NCI-H345 (cell line): ENCODE measurements around the gene BRAF.
"Not testable (repeated sequence)": the region's sequence is repeated elsewhere in the genome, so short reads cannot be mapped to it uniquely, and the experiment has no call there.

Source experiments
- DNase-seq: peaks from one replicate; lab custom pipeline; 2025; lab: John Stamatoyannopoulos, UW

BRAF gene

GRCh38 chr7:140680886-140681285 is 243.8 kb downstream of the BRAF start:
- DNase-seq = no peak

- DNase-seq = no peak
Measured at GRCh38 chr7:140679186-140679585, 245.5 kb downstream of the BRAF start.

- no peak for DNase-seq
Measured at GRCh38 chr7:140678816-140679130, 246.0 kb downstream of the BRAF start.

- DNase-seq = no peak
Measured at GRCh38 chr7:140678081-140678815, 246.5 kb downstream of the BRAF start.

GRCh38 chr7:140677496-140677895 is 247.2 kb downstream of the BRAF start:
- no peak for DNase-seq

- DNase-seq = not testable (repeated sequence)
Measured at GRCh38 chr7:140676956-140677355, 247.8 kb downstream of the BRAF start.

- no peak for DNase-seq
Measured at GRCh38 chr7:140676306-140676705, 248.4 kb downstream of the BRAF start.

GRCh38 chr7:140675726-140676125 is 249.0 kb downstream of the BRAF start:
- DNase-seq = no peak

- DNase-seq = no peak
Measured at GRCh38 chr7:140674899-140675701, 249.6 kb downstream of the BRAF start.

GRCh38 chr7:140674356-140674800 is 250.4 kb downstream of the BRAF start:
- DNase-seq = peak; percentile 42

- DNase-seq = peak; percentile 31
Measured at GRCh38 chr7:140673774-140674155, 251.0 kb downstream of the BRAF start.

GRCh38 chr7:140673063-140673773 is 251.5 kb downstream of the BRAF start:
- DNase-seq = peak; percentile 75

GRCh38 chr7:140672382-140673062 is 252.2 kb downstream of the BRAF start, which contains the start of gene ADCK2:
ADCK2 (plus strand) TSS chr7:140672945; CDS start chr7:140673331, 386 bp downstream.
- peak; percentile 72 for DNase-seq

GRCh38 chr7:140671966-140672365 is 252.8 kb downstream of the BRAF start:
- no peak for DNase-seq

- DNase-seq = peak; percentile 2
Measured at GRCh38 chr7:140670343-140670935, 254.3 kb downstream of the BRAF start.

GRCh38 chr7:140669862-140670261 is 254.9 kb downstream of the BRAF start:
- DNase-seq = not testable (repeated sequence)

- DNase-seq = no peak
Measured at GRCh38 chr7:140669352-140669751, 255.4 kb downstream of the BRAF start.
